ENCODE measurements around the gene WRAP53. TPM values are rescaled to one million over a fixed set of nuclear protein-coding genes. Genes with fewer than 3 reads are reported as not detected.

WRAP53 gene
- total RNA-seq, 1 donor from 2014 or later, result 4.7 TPM

GRCh38 chr17:7707446-7707845 lies 19.2 kb downstream of the WRAP53 start:
- Histone ChIP-seq H3K4me1 (peaks cover 26% of the 10 kb centered on the region), H3K9me3 (replicated peaks) (no peaks in the 10 kb centered on the region), H3K36me3 (peaks cover 4% of the 10 kb centered on the region), H3K27me3 (ENCODE audit: low read depth) (peaks cover 98% of the 10 kb centered on the region), H3K27ac (replicated peaks) (no peak overlapping the region), H3K4me3 (no peak overlapping the region)
- intact Hi-C loops (cut with micrococcal nuclease), result no loop called here
- DNase-seq, result no peak
- no peak for TF ChIP-seq CTCF (IDR thresholded peaks at IDR 0.05; ENCODE audit: borderline replicate concordance)

GRCh38 chr17:7707858-7708750 lies 19.8 kb downstream of the WRAP53 start:
- Histone ChIP-seq H3K36me3 (no peaks in the 10 kb centered on the region), H3K4me1 (peaks cover 26% of the 10 kb centered on the region), H3K9me3 (replicated peaks) (no peaks in the 10 kb centered on the region), H3K27me3 (ENCODE audit: low read depth) (peaks cover 98% of the 10 kb centered on the region), H3K27ac (replicated peaks) (no peak overlapping the region), H3K4me3 (no peak overlapping the region)
- intact Hi-C loops (cut with micrococcal nuclease), result no loop called here
- no peak for DNase-seq
- no peak for TF ChIP-seq CTCF (IDR thresholded peaks at IDR 0.05; ENCODE audit: borderline replicate concordance)

- TF ChIP-seq CTCF (IDR thresholded peaks at IDR 0.05; ENCODE audit: borderline replicate concordance), result no peak
- Histone ChIP-seq H3K4me3 (no peak overlapping the region), H3K9me3 (replicated peaks) (no peaks in the 10 kb centered on the region), H3K36me3 (no peaks in the 10 kb centered on the region), H3K4me1 (peaks cover 20% of the 10 kb centered on the region), H3K27ac (replicated peaks) (no peak overlapping the region), H3K27me3 (ENCODE audit: low read depth) (peaks cover 96% of the 10 kb centered on the region)
- intact Hi-C loops (cut with micrococcal nuclease), result no loop called here
- no peak for DNase-seq
Observed at GRCh38 chr17:7709031-7709430, 20.8 kb downstream of the WRAP53 start.

GRCh38 chr17:7710301-7710700 lies 22.0 kb downstream of the WRAP53 start:
- intact Hi-C loops (cut with micrococcal nuclease), result no loop called here
- H3K4me1 ChIP-seq, result peaks cover 8% of the 10 kb centered on the region
- H3K36me3 ChIP-seq, result no peaks in the 10 kb centered on the region
- no peak overlapping the region for H3K27ac ChIP-seq (replicated peaks)
- no peak for TF ChIP-seq CTCF (IDR thresholded peaks at IDR 0.05; ENCODE audit: borderline replicate concordance)
- H3K4me3 ChIP-seq, result no peak overlapping the region
- H3K27me3 ChIP-seq (ENCODE audit: low read depth), result peaks cover 96% of the 10 kb centered on the region
- DNase-seq, result no peak
- H3K9me3 ChIP-seq (replicated peaks), result no peaks in the 10 kb centered on the region

GRCh38 chr17:7711051-7711755 lies 22.9 kb downstream of the WRAP53 start:
- no peak for TF ChIP-seq CTCF (IDR thresholded peaks at IDR 0.05; ENCODE audit: borderline replicate concordance)
- H3K9me3 ChIP-seq (replicated peaks), result no peaks in the 10 kb centered on the region
- peaks cover under 1% of the 10 kb centered on the region for H3K4me1 ChIP-seq
- no peaks in the 10 kb centered on the region for H3K36me3 ChIP-seq
- H3K4me3 ChIP-seq, result no peak overlapping the region
- DNase-seq, result no peak
- intact Hi-C loops (cut with micrococcal nuclease), result no loop called here
- peaks cover 96% of the 10 kb centered on the region for H3K27me3 ChIP-seq (ENCODE audit: low read depth)
- no peak overlapping the region for H3K27ac ChIP-seq (replicated peaks)

All from left ventricle myocardium inferior (tissue), 1 donor.